ENCODE results near the gene FLT1.

Gene FLT1

GRCh38 chr13:28299916-28300315 is 195.0 kb downstream of the FLT1 start:
- DNase-seq: peak; percentile 20

GRCh38 chr13:28297341-28297740 is 197.6 kb downstream of the FLT1 start:
- DNase-seq: no peak

GRCh38 chr13:28286263-28286662 is 208.7 kb downstream of the FLT1 start:
- DNase-seq: no peak

- DNase-seq: no peak
Measured at GRCh38 chr13:28283600-28283999, 211.3 kb downstream of the FLT1 start.

GRCh38 chr13:28282451-28282850 is 212.5 kb downstream of the FLT1 start:
- no peak for DNase-seq

GRCh38 chr13:28273919-28274318 is 221.0 kb downstream of the FLT1 start:
- no peak for DNase-seq

- no peak for DNase-seq
Measured at GRCh38 chr13:28271056-28271840, 223.7 kb downstream of the FLT1 start.

GRCh38 chr13:28268800-28269223 is 226.1 kb downstream of the FLT1 start:
- DNase-seq: no peak

- DNase-seq: no peak
Measured at GRCh38 chr13:28267497-28267896, 227.4 kb downstream of the FLT1 start.

- no peak for DNase-seq
Measured at GRCh38 chr13:28258417-28258816, 236.5 kb downstream of the FLT1 start.

GRCh38 chr13:28257305-28257704 is 237.6 kb downstream of the FLT1 start:
- no peak for DNase-seq

GRCh38 chr13:28252547-28252946 is 242.4 kb downstream of the FLT1 start:
- DNase-seq: no peak

GRCh38 chr13:28251466-28251865 is 243.5 kb downstream of the FLT1 start:
- DNase-seq: no peak

- no peak for DNase-seq
Measured at GRCh38 chr13:28250542-28250941, 244.4 kb downstream of the FLT1 start.
